Mucosa of descending colon (tissue), 3 donors: Measurements from ENCODE around the gene CCSER1. TPM values are rescaled to one million over a fixed set of nuclear protein-coding genes. Genes with fewer than 3 reads are reported as not detected.

ENCODE experiments used
- ATAC-seq: fragments of 200-7000 bp; cut with Tn5 transposase; one replicate; pipeline ENCODE4 v1.9.1; 2020; ENCODE audit warnings: mild to moderate bottlenecking, moderate library complexity
- DNase-seq, 3 donors: peaks; one replicate each; pipeline ENCODE4 v3.0.0-alpha.2; 2020
- H3K36me3 ChIP-seq: fragments of 200-600 bp; one replicate; pipeline ENCODE4 v1.8.0; 2021; ENCODE audit warnings: low read depth, mild to moderate bottlenecking
- H3K4me1 ChIP-seq: fragments of 200-600 bp; one replicate; pipeline ENCODE4 v1.8.0; 2021; ENCODE audit warnings: low read depth, mild to moderate bottlenecking
- H3K4me3 ChIP-seq: fragments of 200-600 bp; one replicate; pipeline ENCODE4 v1.8.0; 2021; ENCODE audit warnings: mild to moderate bottlenecking
- H3K9me3 ChIP-seq: fragments of 200-600 bp; one replicate; pipeline ENCODE4 v1.8.0; 2021; ENCODE audit warnings: mild to moderate bottlenecking
- intact Hi-C, 2 donors: fragments of 100-400 bp; cut with DNase I in 1 of 2; cut with micrococcal nuclease in 1 of 2; formaldehyde crosslinking; loops; one replicate each; pipeline versions ENCODE4 v1.11.0 to v1.11.1; 2022; cut with DNase I, micrococcal nuclease
- total RNA-seq, 3 donors: library from RNA; stranded (reverse); fragmentation: NEBNext Ultra II Directional in 2 of 3; extraction: Animal tissue kit (Norgen Biotek cat#: 25700) in 2 of 3; gene quantifications; one replicate each; pipeline versions ENCODE4 v1.2.1 to v1.2.4, GENCODE V29; 2021 to 2023
- TF ChIP-seq, protein P1 (sequence below): fragments of 200-600 bp; IDR thresholded peaks from one replicate; pipeline ENCODE4 v1.8.0; 2022; ENCODE audit warnings: antibody characterized with exemption, mild to moderate bottlenecking
- donor health status: DM: no; HTN: no; CAD: no; lungs with moderate emphysema.
- donor health status: DM: no; HTN: no; CAD: no.
- donor health status: DM: no; HTN: yes; CAD: no.

The CCSER1 gene
- total RNA-seq, 3 donors from 2014 or later = 11.1 to 32.4 (median 13.3) TPM

DNA sequence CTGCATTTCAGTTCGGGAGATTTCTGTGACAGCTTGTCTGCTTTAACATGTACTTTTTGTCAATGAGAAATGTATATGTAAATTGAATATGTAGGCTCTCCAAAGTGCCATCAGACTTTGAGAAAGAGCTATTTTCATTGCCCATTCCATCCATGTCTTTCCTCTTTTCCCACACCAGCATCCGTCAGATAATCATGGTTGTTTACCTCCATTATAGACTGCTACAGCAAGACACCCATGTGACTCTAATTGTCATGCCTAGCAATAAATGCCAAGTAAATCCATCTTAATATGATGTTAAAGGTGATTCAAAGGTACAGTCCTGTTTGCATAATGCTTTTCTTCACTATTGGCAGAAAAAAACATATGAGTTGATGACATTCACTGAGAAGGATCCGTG lies 1157.3 kb downstream of the CCSER1 start:
- TF ChIP-seq, protein P1, sequence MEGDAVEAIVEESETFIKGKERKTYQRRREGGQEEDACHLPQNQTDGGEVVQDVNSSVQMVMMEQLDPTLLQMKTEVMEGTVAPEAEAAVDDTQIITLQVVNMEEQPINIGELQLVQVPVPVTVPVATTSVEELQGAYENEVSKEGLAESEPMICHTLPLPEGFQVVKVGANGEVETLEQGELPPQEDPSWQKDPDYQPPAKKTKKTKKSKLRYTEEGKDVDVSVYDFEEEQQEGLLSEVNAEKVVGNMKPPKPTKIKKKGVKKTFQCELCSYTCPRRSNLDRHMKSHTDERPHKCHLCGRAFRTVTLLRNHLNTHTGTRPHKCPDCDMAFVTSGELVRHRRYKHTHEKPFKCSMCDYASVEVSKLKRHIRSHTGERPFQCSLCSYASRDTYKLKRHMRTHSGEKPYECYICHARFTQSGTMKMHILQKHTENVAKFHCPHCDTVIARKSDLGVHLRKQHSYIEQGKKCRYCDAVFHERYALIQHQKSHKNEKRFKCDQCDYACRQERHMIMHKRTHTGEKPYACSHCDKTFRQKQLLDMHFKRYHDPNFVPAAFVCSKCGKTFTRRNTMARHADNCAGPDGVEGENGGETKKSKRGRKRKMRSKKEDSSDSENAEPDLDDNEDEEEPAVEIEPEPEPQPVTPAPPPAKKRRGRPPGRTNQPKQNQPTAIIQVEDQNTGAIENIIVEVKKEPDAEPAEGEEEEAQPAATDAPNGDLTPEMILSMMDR = no peak
- Histone ChIP-seq H3K9me3 (no peaks in the 10 kb centered on the region), H3K4me1 (no peaks in the 10 kb centered on the region), H3K36me3 (no peaks in the 10 kb centered on the region), H3K4me3 (no peak overlapping the region)
- intact Hi-C loops = no loop called here
- ATAC-seq (no peak), DNase-seq (no peak)

DNA sequence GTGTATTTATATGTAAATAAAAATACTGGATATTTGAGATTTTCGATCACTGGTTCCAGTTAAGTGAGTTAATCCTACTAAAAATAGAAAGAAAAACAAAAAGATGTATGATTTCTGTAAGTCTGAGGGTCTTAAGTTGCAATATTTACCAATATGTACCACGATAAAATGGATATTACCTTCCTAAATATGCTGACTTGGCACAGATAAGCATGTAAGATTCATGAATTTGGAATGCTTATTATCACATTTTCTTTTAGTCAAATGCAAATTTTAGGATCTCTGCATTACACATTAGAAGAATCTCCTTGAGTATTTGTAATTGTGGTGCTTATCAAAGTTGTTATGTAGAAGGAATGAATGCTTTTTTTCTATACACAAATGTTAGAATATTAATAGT lies 1158.3 kb downstream of the CCSER1 start:
- Histone ChIP-seq H3K9me3 (no peaks in the 10 kb centered on the region), H3K36me3 (no peaks in the 10 kb centered on the region), H3K4me3 (no peak overlapping the region), H3K4me1 (no peaks in the 10 kb centered on the region)
- intact Hi-C loops = no loop called here
- DNase-seq = no peak
- no peak for ATAC-seq
- TF ChIP-seq, protein P1 = no peak

DNA sequence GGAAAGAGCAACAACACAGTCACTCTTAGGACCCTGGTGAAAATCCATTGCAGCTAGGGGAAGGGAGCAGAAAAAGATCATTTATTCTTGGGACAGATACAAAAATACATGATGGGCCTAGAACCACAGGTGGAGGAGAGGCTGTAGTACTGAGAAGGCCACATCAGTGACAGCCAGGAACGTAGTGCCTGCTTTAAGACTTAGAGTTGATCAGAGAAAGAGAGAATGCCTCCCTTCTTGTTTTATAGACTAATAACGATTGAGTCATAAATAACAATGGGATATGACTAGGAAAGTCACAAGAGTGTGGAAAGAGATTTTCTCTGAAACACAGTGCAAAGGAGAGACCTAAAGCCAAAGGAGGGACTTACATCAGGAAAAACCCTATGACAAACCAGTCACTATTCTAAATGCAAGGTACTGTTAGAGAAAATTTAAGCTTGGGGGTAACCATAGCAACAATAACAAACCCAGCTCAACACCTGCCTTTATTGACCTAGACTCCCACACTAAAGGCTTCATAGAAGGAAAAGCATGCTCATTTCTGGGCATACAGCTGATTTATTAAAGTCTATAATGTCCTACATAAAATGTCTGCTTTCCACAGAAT lies 1161.6 kb downstream of the CCSER1 start:
- intact Hi-C loops = no loop called here

DNA sequence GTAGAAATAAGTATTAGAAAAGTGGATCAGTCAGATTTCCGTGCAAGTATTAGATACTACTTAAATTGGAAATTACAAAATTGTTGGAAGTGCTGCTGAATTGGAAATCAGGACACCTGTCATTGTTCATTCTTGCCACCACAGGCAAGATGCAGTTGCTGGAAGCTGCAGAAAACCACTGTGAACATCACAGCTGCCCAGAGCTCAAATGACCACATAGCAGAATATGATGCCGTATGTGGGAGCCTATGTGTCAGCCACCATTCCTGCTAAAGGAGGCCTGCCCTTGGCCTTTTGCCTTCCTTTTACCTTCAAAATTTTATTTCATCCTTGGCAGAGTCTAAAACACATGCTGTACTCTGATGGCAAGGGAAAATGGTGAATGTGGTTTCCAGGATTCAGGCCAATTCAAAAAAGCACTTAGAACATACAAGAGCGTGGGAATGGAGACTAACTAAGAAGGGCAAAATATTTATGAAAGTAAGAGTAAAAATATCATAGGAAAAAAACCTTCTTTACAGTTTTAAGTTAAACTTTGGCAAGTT lies 1171.0 kb downstream of the CCSER1 start:
- Histone ChIP-seq H3K4me3 (no peak overlapping the region), H3K36me3 (no peaks in the 10 kb centered on the region), H3K4me1 (no peaks in the 10 kb centered on the region), H3K9me3 (no peaks in the 10 kb centered on the region)
- TF ChIP-seq, protein P1 = no peak
- DNase-seq = no peak
- intact Hi-C loops = no loop called here
- no peak for ATAC-seq

More for the DNA sequence above, 1161.6 kb downstream of the CCSER1 start:
- ATAC-seq = peak; percentile 66
- Histone ChIP-seq H3K9me3 (no peaks in the 10 kb centered on the region), H3K36me3 (no peaks in the 10 kb centered on the region), H3K4me1 (no peaks in the 10 kb centered on the region), H3K4me3 (no peak overlapping the region)
- no peak for DNase-seq
- TF ChIP-seq, protein P1 = no peak

DNA sequence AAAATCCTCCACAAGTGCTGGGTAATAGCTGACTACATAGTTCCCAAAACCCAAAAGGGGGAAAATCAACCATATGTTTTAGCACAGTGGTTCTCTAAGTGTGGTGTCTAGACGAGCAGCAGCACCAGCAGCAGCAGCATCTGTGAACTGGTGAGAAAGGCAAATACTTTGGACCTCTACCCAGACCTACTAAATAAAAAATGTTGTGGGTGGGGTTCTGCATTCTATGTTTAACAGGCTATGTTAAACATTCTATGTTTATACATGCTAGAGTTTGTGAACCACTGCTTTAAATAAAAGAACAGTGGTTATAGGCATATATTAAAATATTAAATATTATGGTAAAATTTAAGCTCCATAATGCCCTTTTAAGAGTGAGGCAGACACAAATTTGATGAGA lies 1171.6 kb downstream of the CCSER1 start:
- ATAC-seq = no peak
- H3K4me3 ChIP-seq = no peak overlapping the region
- no peaks in the 10 kb centered on the region for H3K9me3 ChIP-seq
- H3K4me1 ChIP-seq = no peaks in the 10 kb centered on the region
- H3K36me3 ChIP-seq = no peaks in the 10 kb centered on the region
- intact Hi-C loops = no loop called here
- TF ChIP-seq, protein P1 = no peak
- DNase-seq = no peak
